K562 (cell line): ENCODE results near the gene ITGA2B. TPM values are rescaled to one million over a fixed set of nuclear protein-coding genes. Genes with fewer than 3 reads are reported as not detected.
A peak's percentile ranks its signal among the peaks of the same experiment; 100 is the strongest.

Source experiments
- ARNT ChIP-seq, 2 experiments: fragments of 450-650 bp; IDR thresholded peaks; 2 replicates each; pipeline ENCODE4 v1.6.1; 2016; ENCODE audit warnings: mild to moderate bottlenecking in 1 of 2
- CBFA2T3 ChIP-seq: fragments of 450-650 bp; IDR thresholded peaks from 2 replicates; pipeline ENCODE4 v1.6.1; 2017
- CLOCK ChIP-seq: fragments of 250-450 bp; sonication (Bioruptor Pico); IDR thresholded peaks from 2 replicates; pipeline ENCODE4 v1.4.0; 2020; ENCODE audit warnings: mild to moderate bottlenecking, moderate library complexity, borderline replicate concordance
- E2F6 ChIP-seq, 2 experiments: IDR thresholded peaks; 2 replicates each; pipeline ENCODE4 v1.6.1; 2011; ENCODE audit warnings: borderline replicate concordance in 1 of 2, control low read depth in 1 of 2, low read depth in 1 of 2, low read length in 1 of 2, mild to moderate bottlenecking in 1 of 2, mixed read lengths in 1 of 2, moderate library complexity in 1 of 2; ENCODE audit not compliant: insufficient read depth in 1 of 2, insufficient read length in 1 of 2, poor library complexity in 1 of 2, severe bottlenecking in 1 of 2; ENCODE audit errors: extremely low read depth in 1 of 2
- FOXJ3 ChIP-seq: sonication (generic); formaldehyde crosslinking; IDR thresholded peaks from 2 replicates; pipeline ENCODE4 v1.4.0; 2020; ENCODE audit warnings: mild to moderate bottlenecking, missing genetic modification reagents
- HMGN3 ChIP-seq: IDR thresholded peaks from 2 replicates; pipeline ENCODE4 v1.6.1; 2011; ENCODE audit warnings: borderline replicate concordance, low read depth, mild to moderate bottlenecking, mixed read lengths, low read length; ENCODE audit not compliant: insufficient read length; ENCODE audit errors: extremely low read depth
- NR2F6 ChIP-seq: fragments of 450-650 bp; formaldehyde crosslinking; IDR thresholded peaks from 2 replicates; pipeline ENCODE4 v1.4.0; 2020; ENCODE audit warnings: mild to moderate bottlenecking
- PPARD ChIP-seq: fragments of 250-450 bp; sonication (Bioruptor Pico); IDR thresholded peaks from 2 replicates; pipeline ENCODE4 v1.8.0; 2022; ENCODE audit warnings: inconsistent platforms, mild to moderate bottlenecking, moderate library complexity
- REST ChIP-seq, 2 experiments: fragments of 450-650 bp; formaldehyde crosslinking in 1 of 2; IDR thresholded peaks; 2 replicates each; pipeline versions ENCODE4 v1.4.0 to v1.6.1; 2014 to 2020; ENCODE audit warnings: mild to moderate bottlenecking in 2 of 2, borderline replicate concordance in 1 of 2, low read depth in 1 of 2
- U2AF1 ChIP-seq: fragments of 200-400 bp; formaldehyde crosslinking; optimal IDR thresholded peaks from 2 replicates; pipeline ENCODE3; 2017; ENCODE audit warnings: mild to moderate bottlenecking, low read depth, low read length, moderate library complexity
- ZBTB8A ChIP-seq: fragments of 450-650 bp; IDR thresholded peaks from 2 replicates; pipeline ENCODE4 v1.6.1; 2018; ENCODE audit warnings: mild to moderate bottlenecking, moderate library complexity; ENCODE audit not compliant: partially characterized antibody
- ZNF384 ChIP-seq: IDR thresholded peaks from 2 replicates; pipeline ENCODE4 v1.6.1; 2012; ENCODE audit warnings: low read depth, low read length, improper control_type of control experiment
- ZNF436 ChIP-seq: fragments of 250-450, 450-650 bp; sonication (Bioruptor Pico); formaldehyde crosslinking; IDR thresholded peaks from 2 replicates; pipeline ENCODE4 v1.7.0; 2020; ENCODE audit warnings: mild to moderate bottlenecking
- polyA plus RNA-seq, 8 experiments: library from polyadenylated mRNA; depleted of rRNA in 4 of 8; stranded (reverse) in 5 of 8; unstranded in 3 of 8; fragments of >200 nt; fragmentation: Nextera tagmentation in 2 of 8; fragmentation: Illumina TruSeq in 1 of 8; extraction: Ambion mirVana in 2 of 8; extraction: Trizol in 1 of 8; gene quantifications; 2 replicates each; pipeline versions ENCODE4 v1.2.1 to v1.2.3, GENCODE V29; 2011 to 2014; ENCODE audit warnings: inconsistent platforms in 1 of 8, missing spikeins in 1 of 8
- total RNA-seq, 7 experiments: library from RNA; depleted of rRNA in 6 of 7; stranded (reverse); fragments of >200 nt in 6 of 7; fragmentation: Illumina TruSeq in 2 of 7; extraction: Trizol in 2 of 7; gene quantifications; 2 replicates each; pipeline versions ENCODE4 v1.2.1 to v1.2.3, GENCODE V29; 2011 to 2021; ENCODE audit warnings: low replicate concordance in 1 of 7
- TF ChIP-seq, protein P1 (sequence below): fragments of 250-450 bp; sonication (Bioruptor Pico); IDR thresholded peaks from 2 replicates; pipeline ENCODE4 v1.5.1; 2021; ENCODE audit warnings: mild to moderate bottlenecking

Gene ITGA2B
- total and polyA plus RNA-seq, 9 of the 15 experiments (the other 6 are each of a cell fraction or from before 2014, with no cell fraction given), result 1.1 to 26.4 (median 5.6) TPM

- TF ChIP-seq, protein P1, sequence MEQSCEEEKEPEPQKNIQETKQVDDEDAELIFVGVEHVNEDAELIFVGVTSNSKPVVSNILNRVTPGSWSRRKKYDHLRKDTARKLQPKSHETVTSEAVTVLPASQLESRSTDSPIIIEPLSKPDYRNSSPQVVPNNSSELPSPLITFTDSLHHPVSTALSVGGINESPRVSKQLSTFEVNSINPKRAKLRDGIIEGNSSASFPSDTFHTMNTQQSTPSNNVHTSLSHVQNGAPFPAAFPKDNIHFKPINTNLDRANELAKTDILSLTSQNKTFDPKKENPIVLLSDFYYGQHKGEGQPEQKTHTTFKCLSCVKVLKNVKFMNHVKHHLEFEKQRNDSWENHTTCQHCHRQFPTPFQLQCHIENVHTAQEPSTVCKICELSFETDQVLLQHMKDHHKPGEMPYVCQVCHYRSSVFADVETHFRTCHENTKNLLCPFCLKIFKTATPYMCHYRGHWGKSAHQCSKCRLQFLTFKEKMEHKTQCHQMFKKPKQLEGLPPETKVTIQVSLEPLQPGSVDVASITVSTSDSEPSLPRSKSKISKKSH (CRISPR knock-in tag), result no peak
- TF ChIP-seq FOXJ3 (CRISPR knock-in tag), result no peak
- TF ChIP-seq E2F6 (IDR thresholded peaks at IDR 0.05; ENCODE audit: borderline replicate concordance in 1 of 2, extremely low read depth in 1 of 2, insufficient read depth in 1 of 2, insufficient read length in 1 of 2, low read depth in 1 of 2, low read length in 1 of 2, poor library complexity in 1 of 2, severe bottlenecking in 1 of 2), result peak; percentile 88 to 98
- no peak for TF ChIP-seq CBFA2T3
- no peak for TF ChIP-seq ZNF384
- TF ChIP-seq CLOCK (CRISPR knock-in tag), result no peak
- peak; percentile 40 for TF ChIP-seq HMGN3
- TF ChIP-seq REST (IDR thresholded peaks at IDR 0.05; ENCODE audit: borderline replicate concordance), result peak; percentile 8; the same call in 1 of the 2 replicates
- TF ChIP-seq REST (CRISPR knock-in tag; IDR thresholded peaks at IDR 0.05; ENCODE audit: low read depth), result peak; percentile 72; the same call in 1 of the 2 replicates
- TF ChIP-seq ZBTB8A, result no peak
- TF ChIP-seq ZNF436, result no peak
- TF ChIP-seq ARNT (IDR thresholded peaks at IDR 0.05), result no peak
- TF ChIP-seq NR2F6 (CRISPR knock-in tag), result no peak
- TF ChIP-seq U2AF1, result no peak
- no peak for TF ChIP-seq PPARD (CRISPR knock-in tag)
These were observed 25.8 kb downstream of the ITGA2B start, which contains the start of gene FAM171A2 (continued) for GRCh38 chr17:44363613-44364159.
